Activated CD4-positive, alpha-beta T cell treated with anti-CD3 and anti-CD28 coated beads, Interleukin-2, amount 50 U/mL, for 48 hours (primary cell): ENCODE data around the gene MTHFD1.

ENCODE experiments used
- DNase-seq, 2 experiments: peaks; one replicate each; pipeline ENCODE4 v3.0.0-alpha.2; 2020

MTHFD1 gene

GRCh38 chr14:64450255-64450654, 62.1 kb downstream of the MTHFD1 start:
- DNase-seq, result no peak

- no peak for DNase-seq
Measured at GRCh38 chr14:64454671-64455070, 66.5 kb downstream of the MTHFD1 start.

- no peak for DNase-seq
Measured at GRCh38 chr14:64459405-64460136, 71.4 kb downstream of the MTHFD1 start.

- DNase-seq, result no peak
Measured at GRCh38 chr14:64461221-64461620, 73.1 kb downstream of the MTHFD1 start.

- DNase-seq, result no peak
Measured at GRCh38 chr14:64463195-64463594, 75.0 kb downstream of the MTHFD1 start.

- no peak for DNase-seq
Measured at GRCh38 chr14:64463873-64464272, 75.7 kb downstream of the MTHFD1 start.

- DNase-seq, result no peak
Measured at GRCh38 chr14:64464651-64465050, 76.5 kb downstream of the MTHFD1 start.

GRCh38 chr14:64465191-64465822, 77.2 kb downstream of the MTHFD1 start, which contains the start of gene AKAP5:
AKAP5 (plus strand) TSS chr14:64465499; CDS start chr14:64468395, 2,896 bp downstream.
- peak; percentile 48 to 64 for DNase-seq

- no peak for DNase-seq
Measured at GRCh38 chr14:64465831-64466554, 77.8 kb downstream of the MTHFD1 start.

- no peak for DNase-seq
Measured at GRCh38 chr14:64467101-64467500, 78.9 kb downstream of the MTHFD1 start.

GRCh38 chr14:64467566-64467965, 79.4 kb downstream of the MTHFD1 start:
- no peak for DNase-seq

- no peak for DNase-seq
Measured at GRCh38 chr14:64468451-64468850, 80.3 kb downstream of the MTHFD1 start.

- DNase-seq, result no peak
Measured at GRCh38 chr14:64474041-64474440, 85.9 kb downstream of the MTHFD1 start.

- DNase-seq, result no peak
Measured at GRCh38 chr14:64474698-64475097, 86.5 kb downstream of the MTHFD1 start.

- no peak for DNase-seq
Measured at GRCh38 chr14:64475585-64476273, 87.6 kb downstream of the MTHFD1 start.

GRCh38 chr14:64476438-64476837, 88.3 kb downstream of the MTHFD1 start:
- DNase-seq, result no peak

- no peak for DNase-seq
Measured at GRCh38 chr14:64478634-64479250, 90.6 kb downstream of the MTHFD1 start.

GRCh38 chr14:64488590-64489099, 100.5 kb downstream of the MTHFD1 start:
- no peak for DNase-seq

- DNase-seq, result no peak
Measured at GRCh38 chr14:64491637-64492036, 103.5 kb downstream of the MTHFD1 start.

GRCh38 chr14:64493455-64493854, 105.3 kb downstream of the MTHFD1 start:
- no peak for DNase-seq

GRCh38 chr14:64495252-64495651, 107.1 kb downstream of the MTHFD1 start:
- no peak for DNase-seq

- no peak for DNase-seq
Measured at GRCh38 chr14:64496764-64497163, 108.6 kb downstream of the MTHFD1 start.

GRCh38 chr14:64500088-64500487, 111.9 kb downstream of the MTHFD1 start:
- no peak for DNase-seq
